ENCODE data around the gene EFHC1.

The EFHC1 gene

DNA sequence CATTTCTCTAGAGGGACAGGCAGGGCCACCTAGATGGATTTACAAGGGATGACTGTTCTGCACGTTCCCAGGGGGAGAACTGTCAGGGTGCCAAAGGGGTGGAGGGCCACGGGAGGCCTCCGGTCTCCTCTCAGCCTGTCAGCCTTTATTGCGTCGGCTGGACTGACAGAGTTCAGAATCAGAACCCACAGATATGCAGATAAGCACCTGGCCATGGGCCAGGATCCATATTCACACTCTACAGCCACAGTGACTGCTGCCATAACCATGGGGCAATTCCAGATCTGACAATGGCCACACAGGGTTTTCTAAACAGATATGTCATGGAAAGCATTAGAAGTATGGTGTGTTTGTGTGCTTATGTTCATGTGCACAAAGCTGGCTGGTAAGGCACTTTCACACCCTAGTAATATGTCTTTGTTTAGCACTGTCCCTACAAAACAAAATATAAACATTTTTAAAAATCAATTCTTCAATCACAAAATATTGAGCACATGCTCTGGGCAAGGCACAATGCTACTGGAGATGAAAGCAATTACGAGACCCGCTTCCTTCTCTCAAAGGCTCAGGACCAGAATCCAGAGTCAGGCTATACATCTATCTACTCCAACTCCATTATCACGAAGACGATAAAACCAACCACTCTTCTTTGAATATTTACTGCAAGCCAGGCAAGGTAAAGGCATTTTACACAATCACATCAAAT is 127.7 kb downstream of the EFHC1 start:
- Histone ChIP-seq H3K36me3 (ENCODE audit: low read length) (no peaks in the 10 kb centered on the region), H3K4me3 (ENCODE audit: insufficient read depth, low read length, poor library complexity, severe bottlenecking) (no peak overlapping the region), H3K27ac (ENCODE audit: low read depth, low read length) (no peak overlapping the region), H3K9me2 (replicated peaks; ENCODE audit: insufficient read depth, low read length) (no peaks in the 10 kb centered on the region), H3F3A (ENCODE audit: insufficient read depth) (no peaks in the 10 kb centered on the region), H3K9ac (ENCODE audit: low read length) (no peak overlapping the region), H2AFZ (ENCODE audit: low read depth, low read length, severe bottlenecking) (no peak overlapping the region), H3K79me2 (ENCODE audit: insufficient read depth, low read length) (no peaks in the 10 kb centered on the region), H3K4me2 (ENCODE audit: low read depth, low read length, poor library complexity, severe bottlenecking) (no peak overlapping the region), H4K20me1 (ENCODE audit: low read depth, low read length) (no peaks in the 10 kb centered on the region), H3K27me3 (ENCODE audit: low read length) (no peaks in the 10 kb centered on the region), H3K9me3 (ENCODE audit: insufficient read depth, low read length) (no peaks in the 10 kb centered on the region)
- TF ChIP-seq, protein P1, sequence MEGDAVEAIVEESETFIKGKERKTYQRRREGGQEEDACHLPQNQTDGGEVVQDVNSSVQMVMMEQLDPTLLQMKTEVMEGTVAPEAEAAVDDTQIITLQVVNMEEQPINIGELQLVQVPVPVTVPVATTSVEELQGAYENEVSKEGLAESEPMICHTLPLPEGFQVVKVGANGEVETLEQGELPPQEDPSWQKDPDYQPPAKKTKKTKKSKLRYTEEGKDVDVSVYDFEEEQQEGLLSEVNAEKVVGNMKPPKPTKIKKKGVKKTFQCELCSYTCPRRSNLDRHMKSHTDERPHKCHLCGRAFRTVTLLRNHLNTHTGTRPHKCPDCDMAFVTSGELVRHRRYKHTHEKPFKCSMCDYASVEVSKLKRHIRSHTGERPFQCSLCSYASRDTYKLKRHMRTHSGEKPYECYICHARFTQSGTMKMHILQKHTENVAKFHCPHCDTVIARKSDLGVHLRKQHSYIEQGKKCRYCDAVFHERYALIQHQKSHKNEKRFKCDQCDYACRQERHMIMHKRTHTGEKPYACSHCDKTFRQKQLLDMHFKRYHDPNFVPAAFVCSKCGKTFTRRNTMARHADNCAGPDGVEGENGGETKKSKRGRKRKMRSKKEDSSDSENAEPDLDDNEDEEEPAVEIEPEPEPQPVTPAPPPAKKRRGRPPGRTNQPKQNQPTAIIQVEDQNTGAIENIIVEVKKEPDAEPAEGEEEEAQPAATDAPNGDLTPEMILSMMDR (IDR thresholded peaks at IDR 0.05; ENCODE audit: insufficient read depth, low read length, poor library complexity, severe bottlenecking), result no peak
- TF ChIP-seq EZH2phosphoT487 (conservative IDR thresholded peaks at IDR 0.05; ENCODE audit: low read length), result no peak

DNA sequence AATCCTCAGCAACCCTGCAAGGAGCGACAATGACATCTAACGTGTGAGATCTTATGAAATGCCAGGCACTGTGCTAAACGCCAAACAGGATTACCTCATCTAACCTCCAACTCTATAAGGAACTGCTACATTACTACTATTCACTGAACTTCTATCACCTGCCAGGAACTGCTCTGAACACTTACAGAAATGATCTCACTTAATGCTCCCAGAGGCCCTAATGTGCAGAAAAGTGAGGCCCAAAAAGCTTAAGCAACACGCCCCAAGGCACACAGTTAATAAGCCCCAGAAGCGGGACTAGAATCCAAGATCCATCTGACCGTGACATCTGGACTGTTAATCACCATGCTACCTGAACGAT is 128.2 kb downstream of the EFHC1 start:
- TF ChIP-seq, protein P1 (IDR thresholded peaks at IDR 0.05; ENCODE audit: insufficient read depth, low read length, poor library complexity, severe bottlenecking), result no peak
- TF ChIP-seq EZH2phosphoT487 (conservative IDR thresholded peaks at IDR 0.05; ENCODE audit: low read length), result no peak
- no peaks in the 10 kb centered on the region for H3K27me3 ChIP-seq (ENCODE audit: low read length)
- H2AFZ ChIP-seq (ENCODE audit: low read depth, low read length, severe bottlenecking), result no peak overlapping the region
- no peaks in the 10 kb centered on the region for H3K9me2 ChIP-seq (replicated peaks; ENCODE audit: insufficient read depth, low read length)
- no peaks in the 10 kb centered on the region for H3K79me2 ChIP-seq (ENCODE audit: insufficient read depth, low read length)
- no peaks in the 10 kb centered on the region for H3K9me3 ChIP-seq (ENCODE audit: insufficient read depth, low read length)
- no peaks in the 10 kb centered on the region for H4K20me1 ChIP-seq (ENCODE audit: low read depth, low read length)
- no peaks in the 10 kb centered on the region for H3K36me3 ChIP-seq (ENCODE audit: low read length)
- no peak overlapping the region for H3K9ac ChIP-seq (ENCODE audit: low read length)
- no peak overlapping the region for H3K4me2 ChIP-seq (ENCODE audit: low read depth, low read length, poor library complexity, severe bottlenecking)
- no peak overlapping the region for H3K4me3 ChIP-seq (ENCODE audit: insufficient read depth, low read length, poor library complexity, severe bottlenecking)
- no peak overlapping the region for H3K27ac ChIP-seq (ENCODE audit: low read depth, low read length)
- H3F3A ChIP-seq (ENCODE audit: insufficient read depth), result no peaks in the 10 kb centered on the region

DNA sequence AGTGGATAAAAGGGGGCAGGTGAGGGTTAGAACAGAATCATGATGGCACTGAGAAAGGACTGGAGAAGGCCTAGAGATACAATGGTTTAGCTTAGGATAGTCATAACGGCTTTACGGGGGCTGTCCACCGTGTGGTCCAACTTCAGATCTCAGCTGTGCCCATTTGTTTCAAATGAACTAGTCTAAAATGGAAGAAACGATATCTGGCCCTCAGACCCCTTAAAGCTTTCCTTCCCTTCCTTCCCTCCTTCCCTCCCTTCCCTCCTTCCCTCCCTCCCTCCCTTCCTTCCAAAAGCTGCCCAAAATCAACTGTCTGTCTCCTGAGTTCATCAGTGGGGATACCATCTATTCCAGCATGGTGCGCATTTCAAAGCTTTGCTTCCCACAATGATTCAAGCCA is 128.9 kb downstream of the EFHC1 start:
- no peak for TF ChIP-seq EZH2phosphoT487 (conservative IDR thresholded peaks at IDR 0.05; ENCODE audit: low read length)
- TF ChIP-seq, protein P1 (IDR thresholded peaks at IDR 0.05; ENCODE audit: insufficient read depth, low read length, poor library complexity, severe bottlenecking), result no peak
- Histone ChIP-seq H3K4me3 (ENCODE audit: insufficient read depth, low read length, poor library complexity, severe bottlenecking) (no peak overlapping the region), H3F3A (ENCODE audit: insufficient read depth) (no peaks in the 10 kb centered on the region), H3K9me2 (replicated peaks; ENCODE audit: insufficient read depth, low read length) (no peaks in the 10 kb centered on the region), H4K20me1 (ENCODE audit: low read depth, low read length) (no peaks in the 10 kb centered on the region), H2AFZ (ENCODE audit: low read depth, low read length, severe bottlenecking) (no peak overlapping the region), H3K36me3 (ENCODE audit: low read length) (no peaks in the 10 kb centered on the region), H3K9me3 (ENCODE audit: insufficient read depth, low read length) (no peaks in the 10 kb centered on the region), H3K27me3 (ENCODE audit: low read length) (no peaks in the 10 kb centered on the region), H3K4me2 (ENCODE audit: low read depth, low read length, poor library complexity, severe bottlenecking) (no peak overlapping the region), H3K9ac (ENCODE audit: low read length) (no peak overlapping the region), H3K79me2 (ENCODE audit: insufficient read depth, low read length) (no peaks in the 10 kb centered on the region), H3K27ac (ENCODE audit: low read depth, low read length) (no peak overlapping the region)
